ENCODE data around the gene BCL11A.
"Not testable (repeated sequence)": the region's sequence is repeated elsewhere in the genome, so short reads cannot be mapped to it uniquely, and the experiment has no call there.

Gene BCL11A

GRCh38 chr2:60439219-60439974, 114.1 kb downstream of the BCL11A start:
- Mint-ChIP-seq H3K27ac (peak overlapping the region; percentile 69), H3K4me3 (no peak overlapping the region), H3K4me1 (no peaks in the 10 kb centered on the region), H3K36me3 (ENCODE audit: low read depth) (no peaks in the 10 kb centered on the region), H3K27me3 (peaks cover 4% of the 10 kb centered on the region), H3K9me3 (no peaks in the 10 kb centered on the region)
- ATAC-seq = peak; percentile 56
- DNase-seq = peak; percentile 25

- no peak overlapping the region for H3K4me3 Mint-ChIP-seq
- peaks cover 4% of the 10 kb centered on the region for H3K27me3 Mint-ChIP-seq
- H3K36me3 Mint-ChIP-seq (ENCODE audit: low read depth) = no peaks in the 10 kb centered on the region
- no peaks in the 10 kb centered on the region for H3K9me3 Mint-ChIP-seq
- ATAC-seq (no peak), DNase-seq (no peak)
- H3K4me1 Mint-ChIP-seq = no peaks in the 10 kb centered on the region
- H3K27ac Mint-ChIP-seq = no peak overlapping the region
Observed at GRCh38 chr2:60438653-60439052, 114.8 kb downstream of the BCL11A start.

DNA sequence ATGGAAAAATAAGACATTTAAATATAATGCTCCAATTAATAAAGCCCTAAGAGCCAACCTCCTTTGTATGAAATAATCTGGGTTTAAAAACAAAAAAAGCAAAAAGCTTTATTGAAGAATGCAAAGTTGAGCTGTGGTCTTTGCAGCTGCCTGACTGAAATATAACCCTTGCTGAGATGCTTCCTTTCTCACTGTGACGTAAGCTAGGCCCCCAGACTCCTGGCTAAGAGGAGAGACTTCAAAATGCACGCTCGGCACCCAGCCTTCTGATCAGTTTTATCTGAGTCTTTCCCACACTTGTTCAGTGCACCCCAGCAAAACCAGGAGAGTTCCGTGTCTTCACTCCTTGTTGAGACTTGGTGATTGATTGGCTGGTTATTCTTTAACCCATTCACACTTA, 115.3 kb downstream of the BCL11A start:
- Mint-ChIP-seq H3K4me3 (no peak overlapping the region), H3K36me3 (ENCODE audit: low read depth) (no peaks in the 10 kb centered on the region), H3K27me3 (peaks cover 4% of the 10 kb centered on the region), H3K4me1 (peaks cover 2% of the 10 kb centered on the region), H3K9me3 (no peaks in the 10 kb centered on the region), H3K27ac (no peak overlapping the region)
- ATAC-seq = no peak
- no peak for DNase-seq

GRCh38 chr2:60437080-60437696, 116.3 kb downstream of the BCL11A start:
- ATAC-seq (no peak), DNase-seq (no peak)
- H3K27me3 Mint-ChIP-seq = peaks cover 4% of the 10 kb centered on the region
- no peaks in the 10 kb centered on the region for H3K9me3 Mint-ChIP-seq
- H3K4me3 Mint-ChIP-seq = no peak overlapping the region
- peaks cover 4% of the 10 kb centered on the region for H3K4me1 Mint-ChIP-seq
- H3K36me3 Mint-ChIP-seq (ENCODE audit: low read depth) = no peaks in the 10 kb centered on the region
- no peak overlapping the region for H3K27ac Mint-ChIP-seq

DNA sequence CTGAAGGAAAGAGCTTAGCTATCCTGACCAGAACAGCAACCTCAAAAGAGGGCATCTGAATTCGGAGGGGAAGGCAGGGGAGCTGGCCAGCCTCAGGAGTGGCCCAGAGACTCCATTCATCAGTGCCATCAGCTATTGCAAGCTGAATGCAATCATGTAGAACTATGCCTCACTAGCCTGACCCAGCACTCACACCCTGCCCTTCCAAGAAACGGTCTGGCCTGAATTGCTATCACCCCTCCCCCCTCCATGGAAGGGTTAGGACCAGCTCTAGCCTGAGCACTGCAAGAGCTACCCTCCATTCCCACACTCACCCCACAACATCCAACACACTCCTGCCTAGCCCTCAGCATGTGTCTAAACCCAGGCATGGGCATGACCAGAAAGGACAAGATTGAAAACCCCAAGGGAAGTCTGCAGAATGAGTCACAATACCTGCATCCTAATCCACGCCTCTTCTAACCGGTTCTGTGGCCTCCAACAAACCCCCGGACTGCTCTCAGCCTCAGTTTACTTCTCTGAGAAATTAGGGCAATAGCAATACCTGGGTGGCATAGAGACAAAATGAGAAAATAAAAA, 120.3 kb downstream of the BCL11A start:
- Mint-ChIP-seq H3K27ac (no peak overlapping the region), H3K4me1 (peaks cover 4% of the 10 kb centered on the region), H3K36me3 (ENCODE audit: low read depth) (no peaks in the 10 kb centered on the region), H3K27me3 (peaks cover 4% of the 10 kb centered on the region), H3K4me3 (no peak overlapping the region), H3K9me3 (no peaks in the 10 kb centered on the region)
- no peak for DNase-seq
- no peak for ATAC-seq

DNA sequence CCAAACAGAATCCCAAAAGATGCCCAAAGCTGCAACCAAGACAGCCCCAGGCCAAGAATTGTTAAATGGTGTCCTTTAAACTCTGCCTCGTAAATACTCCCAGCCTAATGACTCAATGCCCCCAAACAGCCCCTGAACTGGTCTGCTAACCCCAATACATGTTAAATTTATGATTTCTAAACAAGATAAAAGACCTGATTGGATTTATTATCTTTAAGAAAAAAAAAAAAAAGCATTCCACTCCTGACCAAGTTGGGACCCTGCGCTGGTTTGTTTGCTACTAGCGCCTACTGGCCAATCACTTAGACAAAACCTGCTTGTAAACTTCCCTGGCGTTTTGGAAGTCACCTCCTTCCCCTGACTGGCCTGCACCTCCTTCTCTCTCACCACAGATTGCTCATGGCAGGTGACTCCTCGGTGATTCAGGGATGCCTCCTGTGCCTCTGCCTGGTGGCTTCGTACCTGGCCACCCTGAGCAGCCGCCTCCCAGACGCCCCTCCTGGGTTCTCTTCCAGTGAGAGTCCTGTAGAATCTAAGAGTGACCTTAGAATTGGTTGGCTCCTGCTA, 121.3 kb downstream of the BCL11A start:
- Mint-ChIP-seq H3K4me3 (no peak overlapping the region), H3K4me1 (peaks cover 4% of the 10 kb centered on the region), H3K36me3 (ENCODE audit: low read depth) (no peaks in the 10 kb centered on the region), H3K9me3 (no peaks in the 10 kb centered on the region), H3K27ac (no peak overlapping the region), H3K27me3 (no peaks in the 10 kb centered on the region)
- DNase-seq (no peak), ATAC-seq (no peak)

GRCh38 chr2:60429681-60430080, 123.8 kb downstream of the BCL11A start:
- no peak overlapping the region for H3K4me3 Mint-ChIP-seq
- H3K9me3 Mint-ChIP-seq = no peaks in the 10 kb centered on the region
- peaks cover 4% of the 10 kb centered on the region for H3K4me1 Mint-ChIP-seq
- DNase-seq = no peak
- no peaks in the 10 kb centered on the region for H3K36me3 Mint-ChIP-seq (ENCODE audit: low read depth)
- no peaks in the 10 kb centered on the region for H3K27me3 Mint-ChIP-seq
- no peak overlapping the region for H3K27ac Mint-ChIP-seq
- no peak for ATAC-seq

DNA sequence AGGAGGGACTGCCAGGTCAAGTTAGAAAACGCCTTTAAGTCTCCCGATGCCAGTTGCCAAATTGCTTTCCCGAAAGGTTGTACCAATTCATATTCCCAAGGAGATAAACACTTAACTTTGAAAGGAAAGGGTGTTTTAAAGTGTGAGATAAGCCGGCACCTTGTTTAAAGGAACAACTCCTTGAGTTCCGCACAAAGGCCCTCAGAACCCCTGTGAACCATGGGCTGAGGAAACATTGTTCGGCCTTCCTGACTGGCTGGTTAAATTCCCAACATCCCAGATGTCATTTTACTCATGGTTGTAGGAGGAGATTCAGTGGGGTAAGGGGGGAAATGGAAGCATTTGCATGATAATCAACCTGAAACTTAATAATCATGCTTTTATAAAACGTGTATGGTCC, 126.6 kb downstream of the BCL11A start:
- ATAC-seq = no peak
- Mint-ChIP-seq H3K4me1 (no peaks in the 10 kb centered on the region), H3K27me3 (peaks cover 2% of the 10 kb centered on the region), H3K9me3 (no peaks in the 10 kb centered on the region), H3K27ac (no peak overlapping the region), H3K36me3 (ENCODE audit: low read depth) (no peaks in the 10 kb centered on the region), H3K4me3 (no peak overlapping the region)
- DNase-seq = no peak

DNA sequence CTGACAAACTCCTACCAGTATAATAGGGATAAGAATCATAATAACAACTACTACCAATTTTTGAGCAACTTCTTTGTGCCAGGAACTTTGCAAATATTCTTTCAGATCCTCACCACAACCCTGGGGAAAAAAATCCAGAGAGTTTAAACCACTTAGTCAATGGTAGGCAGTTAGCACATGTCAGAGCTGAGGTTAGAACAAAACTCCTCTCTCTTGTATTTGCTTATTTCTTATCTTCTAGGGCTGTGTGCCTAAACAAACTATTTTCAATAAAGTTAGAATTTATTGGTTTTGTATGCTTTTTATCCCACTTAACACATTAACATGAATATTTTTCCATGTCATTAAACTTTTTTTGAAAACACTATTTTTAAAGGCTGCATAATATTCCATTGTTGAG, 127.1 kb downstream of the BCL11A start:
- H3K9me3 Mint-ChIP-seq = no peaks in the 10 kb centered on the region
- H3K4me3 Mint-ChIP-seq = no peak overlapping the region
- no peak overlapping the region for H3K27ac Mint-ChIP-seq
- H3K27me3 Mint-ChIP-seq = peaks cover 2% of the 10 kb centered on the region
- ATAC-seq = no peak
- DNase-seq = no peak
- no peaks in the 10 kb centered on the region for H3K4me1 Mint-ChIP-seq
- no peaks in the 10 kb centered on the region for H3K36me3 Mint-ChIP-seq (ENCODE audit: low read depth)

GRCh38 chr2:60424233-60424632, 129.2 kb downstream of the BCL11A start:
- Mint-ChIP-seq H3K9me3 (no peaks in the 10 kb centered on the region), H3K36me3 (ENCODE audit: low read depth) (no peaks in the 10 kb centered on the region), H3K4me1 (no peaks in the 10 kb centered on the region), H3K27ac (no peak overlapping the region), H3K27me3 (peaks cover 2% of the 10 kb centered on the region), H3K4me3 (no peak overlapping the region)
- DNase-seq (no peak), ATAC-seq (no peak)

DNA sequence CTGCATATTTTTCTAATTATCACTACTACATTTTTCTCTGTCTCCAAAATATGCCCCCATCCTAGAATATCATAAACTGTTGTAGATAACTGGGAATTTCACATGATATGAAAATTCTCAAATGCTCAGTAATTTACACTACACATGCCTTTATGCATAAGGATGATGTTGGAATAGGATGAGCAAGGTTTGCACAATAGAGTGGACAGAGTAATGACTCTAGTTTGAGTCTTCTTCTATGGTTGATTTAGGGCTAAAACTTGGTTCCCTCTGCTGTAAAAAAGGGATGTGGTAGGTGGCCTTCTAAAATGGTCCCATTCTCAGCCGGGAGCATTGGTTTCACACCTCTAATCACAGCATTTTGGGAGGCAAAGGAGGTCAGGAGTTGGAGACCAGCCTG, 129.9 kb downstream of the BCL11A start:
- Mint-ChIP-seq H3K27ac (no peak overlapping the region), H3K36me3 (ENCODE audit: low read depth) (no peaks in the 10 kb centered on the region), H3K4me1 (no peaks in the 10 kb centered on the region), H3K27me3 (peaks cover 2% of the 10 kb centered on the region), H3K4me3 (no peak overlapping the region), H3K9me3 (no peaks in the 10 kb centered on the region)
- DNase-seq = no peak
- no peak for ATAC-seq

DNA sequence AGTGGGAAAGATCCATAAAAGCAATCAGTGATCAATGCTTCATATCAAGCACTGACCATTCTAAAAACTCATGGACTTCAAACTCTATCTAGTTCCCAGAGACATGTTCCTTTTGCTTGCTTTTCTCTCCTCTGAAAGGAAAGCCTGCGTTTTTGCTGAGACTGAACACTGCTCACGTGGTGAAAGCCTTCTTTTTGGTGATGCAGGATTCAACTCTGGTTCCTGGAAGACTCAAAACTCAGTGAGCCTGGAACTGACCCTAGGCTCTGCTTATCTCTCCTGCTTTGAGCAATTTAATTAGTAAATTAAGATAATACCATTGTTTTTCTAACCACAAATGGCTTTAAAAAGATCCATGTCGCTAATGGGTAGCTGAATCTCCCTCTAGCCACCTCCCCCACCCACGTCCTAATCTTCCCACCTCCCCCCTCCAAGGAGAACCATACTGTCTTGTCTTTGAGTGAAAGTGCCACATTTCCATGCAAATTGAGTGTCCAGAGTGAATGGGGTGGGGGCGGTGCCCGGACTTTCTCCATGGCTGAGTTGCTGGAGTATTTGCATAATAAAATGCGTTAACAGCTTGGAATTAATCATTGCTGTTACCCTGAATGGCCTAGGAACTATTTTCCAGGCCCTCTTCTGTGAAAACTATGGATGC, 130.5 kb downstream of the BCL11A start:
- Mint-ChIP-seq H3K4me3 (no peak overlapping the region), H3K27me3 (peaks cover 2% of the 10 kb centered on the region), H3K9me3 (no peaks in the 10 kb centered on the region), H3K4me1 (no peaks in the 10 kb centered on the region), H3K27ac (no peak overlapping the region), H3K36me3 (ENCODE audit: low read depth) (no peaks in the 10 kb centered on the region)
- ATAC-seq (no peak), DNase-seq (no peak)

DNA sequence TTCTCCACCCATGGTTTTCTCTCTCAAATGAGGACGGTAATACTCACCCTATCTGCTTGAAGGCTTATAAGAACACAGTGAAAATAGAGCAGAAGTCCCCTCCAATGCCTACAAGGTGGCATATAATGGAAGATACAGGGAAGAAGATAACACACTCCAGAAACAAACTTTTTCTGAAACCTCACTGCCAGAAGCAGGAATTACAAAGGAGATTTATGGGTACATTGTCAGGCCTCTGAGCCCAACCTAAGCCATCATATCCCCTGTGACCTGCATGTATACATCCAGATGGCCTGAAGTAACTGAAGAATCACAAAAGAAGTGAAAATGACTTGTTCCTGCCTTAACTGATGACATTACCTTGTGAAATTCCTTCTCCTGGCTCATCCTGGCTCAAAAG, 136.2 kb downstream of the BCL11A start:
- H3K4me3 Mint-ChIP-seq; H3K36me3 Mint-ChIP-seq (ENCODE audit: low read depth); H3K4me1 Mint-ChIP-seq; ATAC-seq; H3K9me3 Mint-ChIP-seq; DNase-seq; H3K27me3 Mint-ChIP-seq; H3K27ac Mint-ChIP-seq: not testable (repeated sequence)

DNA sequence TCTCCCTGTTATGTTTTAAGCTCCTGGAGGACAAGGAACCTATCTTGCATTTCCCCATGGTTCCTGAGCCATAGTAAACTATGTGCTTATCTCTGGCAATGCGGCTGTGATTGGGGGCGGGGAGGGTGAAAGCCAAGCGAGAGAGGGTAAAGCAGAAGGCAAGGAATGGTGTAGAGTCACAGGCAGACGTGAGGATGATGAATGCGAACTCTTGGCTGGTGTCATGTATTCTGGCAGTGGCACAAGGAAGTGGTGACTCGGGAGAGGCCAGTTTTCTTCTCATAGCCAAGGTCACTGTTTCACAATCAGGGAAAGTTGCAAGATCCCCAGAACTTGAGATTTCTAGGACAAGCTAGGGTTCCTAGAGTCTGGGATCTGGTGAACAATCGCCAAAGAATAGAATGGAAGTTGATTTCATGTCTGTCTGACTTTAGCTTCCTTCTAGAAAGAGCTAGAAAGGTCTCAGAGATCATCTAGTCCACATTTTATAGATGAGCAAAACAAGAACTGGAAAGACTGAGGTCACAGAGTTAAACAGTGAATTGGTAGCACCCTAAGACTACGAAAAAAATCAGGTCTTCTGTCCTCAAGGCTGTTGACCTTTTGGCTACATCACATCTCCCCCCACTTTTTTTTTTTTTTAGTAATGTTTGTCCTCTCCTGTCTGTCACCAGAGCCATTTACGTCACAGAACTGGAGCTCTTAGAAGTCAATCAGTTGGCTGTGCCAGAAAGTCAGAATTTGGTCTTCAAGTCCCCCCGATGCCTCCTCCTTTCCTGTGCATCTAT, 137.0 kb downstream of the BCL11A start:
- peaks cover 8% of the 10 kb centered on the region for H3K4me1 Mint-ChIP-seq
- no peak for DNase-seq
- H3K9me3 Mint-ChIP-seq = peaks cover 4% of the 10 kb centered on the region
- no peak overlapping the region for H3K4me3 Mint-ChIP-seq
- no peak for ATAC-seq
- no peak overlapping the region for H3K27ac Mint-ChIP-seq
- no peaks in the 10 kb centered on the region for H3K36me3 Mint-ChIP-seq (ENCODE audit: low read depth)
- peaks cover 2% of the 10 kb centered on the region for H3K27me3 Mint-ChIP-seq

All from activated naive CD8-positive, alpha-beta T cell treated with anti-CD3 and anti-CD28 coated beads, Interleukin-2, amount 50 U/mL, for 24 hours (primary cell).